Medulla oblongata (tissue), 1 donor: ENCODE data around the gene CYB561D2.
"Not testable (repeated sequence)": the region's sequence is repeated elsewhere in the genome, so short reads cannot be mapped to it uniquely, and the experiment has no call there.

Experiments
- DNase-seq: peaks from one replicate; pipeline ENCODE4 v3.0.0-alpha.2; 2015; ENCODE audit errors: extremely low spot score

The CYB561D2 gene, protein sequence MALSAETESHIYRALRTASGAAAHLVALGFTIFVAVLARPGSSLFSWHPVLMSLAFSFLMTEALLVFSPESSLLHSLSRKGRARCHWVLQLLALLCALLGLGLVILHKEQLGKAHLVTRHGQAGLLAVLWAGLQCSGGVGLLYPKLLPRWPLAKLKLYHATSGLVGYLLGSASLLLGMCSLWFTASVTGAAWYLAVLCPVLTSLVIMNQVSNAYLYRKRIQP

DNA sequence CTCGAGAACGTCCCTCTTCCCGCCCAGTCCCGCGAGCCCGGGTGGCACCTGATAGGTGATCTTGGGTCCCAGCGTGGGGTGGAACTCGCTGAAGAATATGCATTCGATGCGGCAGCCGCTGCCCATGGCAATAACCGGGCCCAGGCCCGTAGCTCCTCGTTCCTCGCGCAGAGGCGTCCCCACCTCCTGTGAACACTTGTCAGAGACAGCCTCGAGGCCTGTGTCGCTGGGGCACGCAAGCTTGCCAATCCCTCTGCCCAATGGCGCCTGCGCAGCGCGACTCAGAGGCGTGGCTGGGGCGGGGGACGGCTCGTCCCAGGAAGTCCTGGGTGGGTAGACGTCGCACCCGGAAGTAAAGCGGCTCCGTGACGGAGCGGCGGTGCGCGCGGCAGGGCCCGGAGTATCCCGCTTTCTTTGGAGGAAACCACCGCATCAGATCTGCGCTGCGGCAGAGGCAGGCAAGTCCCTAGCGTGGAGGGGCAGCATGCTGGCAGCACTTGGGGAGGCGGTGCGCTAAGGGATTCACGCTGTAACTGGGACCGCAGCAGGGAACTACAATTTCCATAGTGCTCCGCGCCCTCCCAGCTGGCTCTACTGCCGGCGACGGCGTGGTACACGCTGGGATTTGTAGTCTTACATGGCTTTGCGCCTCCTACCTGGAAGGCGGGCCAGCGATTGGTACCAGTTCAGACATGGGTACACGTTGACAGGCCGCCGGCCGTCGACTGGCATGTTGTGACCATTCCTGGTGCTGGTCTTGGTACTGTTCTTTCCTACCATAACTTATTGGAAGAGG lies at the start of gene CYB561D2, which contains the start of gene NPRL2:
Gene CYB561D2, plus strand, starts transcription at position 336 of the 796 bp plus-strand sequence. CDS start 572 bp downstream, outside the sequence.
Gene NPRL2, minus strand, starts transcription at position 249 of the 796 bp plus-strand sequence. Its CDS starts 123 bp downstream, at position 126.
- DNase-seq: peak; percentile 98

DNA sequence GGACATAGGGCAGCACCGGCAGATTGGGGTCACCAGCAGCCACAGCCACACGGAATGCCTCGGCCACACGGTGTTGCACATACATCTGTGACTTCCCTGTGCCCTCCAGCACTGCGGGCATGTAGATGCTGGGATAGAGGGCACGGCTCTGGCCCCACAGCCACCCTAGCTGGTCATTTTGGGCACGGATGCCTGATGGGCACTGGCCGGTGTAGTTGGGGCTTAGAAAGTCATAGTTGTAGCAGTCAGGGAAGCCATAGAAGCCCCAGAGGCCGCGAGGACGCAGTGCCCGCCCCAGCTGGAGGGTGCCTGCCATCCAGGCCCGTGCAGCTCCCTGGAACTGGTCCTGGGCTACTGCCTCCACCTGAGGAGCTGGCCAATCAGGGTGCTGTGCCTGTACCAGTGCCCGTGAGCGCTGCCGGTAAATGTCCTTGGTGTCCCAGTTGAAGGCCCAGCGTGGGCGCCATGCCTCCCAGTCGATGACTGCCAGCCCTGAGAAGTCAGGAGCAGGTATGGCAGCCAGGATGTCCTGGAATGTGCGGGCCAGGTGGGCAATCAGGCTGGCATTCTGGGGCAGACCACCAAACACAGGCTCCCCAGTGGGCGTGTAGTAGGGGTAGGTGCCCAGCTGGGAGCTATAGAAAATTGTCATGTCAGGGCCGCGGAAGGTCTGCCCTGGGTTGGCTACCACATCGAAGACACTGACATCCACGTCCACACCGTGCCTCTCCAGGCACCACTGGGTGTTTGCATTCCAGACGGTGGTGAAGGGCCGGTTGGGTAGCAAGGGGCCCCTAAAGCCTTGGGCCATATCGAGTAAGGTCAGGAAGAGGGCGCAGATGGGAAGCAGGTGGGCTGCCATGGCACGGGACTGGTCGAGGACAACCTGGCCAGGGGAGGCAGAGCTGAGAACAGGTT lies 48.3 kb upstream of the CYB561D2 start:
- DNase-seq: no peak

DNA sequence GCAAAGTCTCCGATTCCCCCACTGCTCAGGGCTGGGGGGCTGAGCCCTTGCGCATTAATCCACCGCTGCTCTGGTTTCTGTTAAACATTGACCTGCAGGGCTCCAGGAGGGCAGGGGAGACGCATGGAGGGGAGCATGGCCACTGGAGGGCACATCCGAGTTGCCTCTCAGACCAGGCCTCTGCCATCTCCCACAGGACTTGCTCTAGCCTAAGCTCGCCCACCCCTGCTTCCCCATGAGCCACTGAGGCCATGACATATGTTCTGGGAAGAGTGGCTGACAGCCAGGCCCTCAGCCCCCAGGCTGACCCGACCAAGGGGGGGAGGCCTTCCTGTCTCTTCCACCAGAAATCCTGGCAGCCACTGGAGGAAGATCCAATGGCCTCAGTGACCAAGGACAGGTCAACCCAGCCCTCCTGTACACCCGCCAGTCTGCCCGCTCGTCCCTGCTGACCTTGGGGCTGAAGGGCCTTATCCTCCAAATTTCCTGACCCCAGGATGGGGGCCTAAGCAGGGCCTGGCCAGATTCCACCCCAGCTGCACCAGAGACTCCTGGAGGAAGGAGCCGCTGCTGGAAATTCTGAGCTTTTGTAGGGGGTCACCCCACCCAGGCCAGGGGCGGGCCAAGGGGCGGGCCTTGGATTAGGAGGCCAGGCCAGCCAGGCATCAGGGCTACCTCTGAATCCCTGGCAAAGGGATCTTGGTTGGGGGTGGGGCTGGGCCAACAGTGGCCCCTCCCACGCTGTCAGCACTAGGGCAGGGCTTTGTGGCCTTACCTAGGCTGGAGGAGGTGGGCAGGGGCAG lies 47.4 kb upstream of the CYB561D2 start, which contains the start of gene HYAL1:
Gene HYAL1, minus strand, starts transcription at position 562 of the 803 bp plus-strand sequence. CDS start 618 bp downstream, outside the sequence.
- DNase-seq: no peak

DNA sequence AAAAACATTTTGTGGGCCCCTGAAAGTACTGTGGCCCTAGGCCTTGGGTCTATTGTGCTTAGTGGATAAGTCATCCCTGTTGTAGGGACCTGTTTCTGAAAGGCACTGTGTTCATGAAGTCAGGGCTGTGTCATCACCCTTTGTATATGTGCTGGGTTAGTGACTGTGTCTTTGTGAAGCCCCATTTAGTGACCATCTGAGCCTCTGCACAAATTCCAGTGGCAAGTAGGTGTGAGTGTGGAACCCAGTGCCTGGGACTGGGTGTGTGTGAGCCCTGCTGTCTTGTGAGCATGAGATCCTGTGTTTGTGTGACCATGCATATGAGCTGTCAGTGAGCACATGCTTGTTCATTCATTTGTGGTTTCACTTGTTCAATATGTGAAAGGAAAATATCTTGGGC lies 46.1 kb upstream of the CYB561D2 start:
- no peak for DNase-seq

DNA sequence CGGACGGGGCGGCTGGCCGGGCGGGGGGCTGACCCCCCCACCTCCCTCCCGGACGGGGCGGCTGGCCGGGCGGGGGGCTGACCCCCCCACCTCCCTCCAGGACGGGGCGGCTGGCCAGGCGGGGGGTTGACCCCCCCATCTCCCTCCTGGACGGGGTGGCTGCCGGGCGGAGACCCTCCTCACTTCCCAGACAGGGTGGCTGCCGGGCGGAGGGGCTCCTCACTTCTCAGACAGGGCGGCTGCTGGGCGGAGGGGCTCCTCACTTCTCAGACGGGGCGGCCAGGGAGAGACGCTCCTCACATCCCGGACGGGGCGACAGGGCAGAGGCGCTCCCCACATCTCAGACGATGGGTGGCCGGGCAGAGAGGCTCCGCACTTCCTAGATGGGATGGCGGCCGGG lies 38.6 kb upstream of the CYB561D2 start:
- not testable (repeated sequence) for DNase-seq

DNA sequence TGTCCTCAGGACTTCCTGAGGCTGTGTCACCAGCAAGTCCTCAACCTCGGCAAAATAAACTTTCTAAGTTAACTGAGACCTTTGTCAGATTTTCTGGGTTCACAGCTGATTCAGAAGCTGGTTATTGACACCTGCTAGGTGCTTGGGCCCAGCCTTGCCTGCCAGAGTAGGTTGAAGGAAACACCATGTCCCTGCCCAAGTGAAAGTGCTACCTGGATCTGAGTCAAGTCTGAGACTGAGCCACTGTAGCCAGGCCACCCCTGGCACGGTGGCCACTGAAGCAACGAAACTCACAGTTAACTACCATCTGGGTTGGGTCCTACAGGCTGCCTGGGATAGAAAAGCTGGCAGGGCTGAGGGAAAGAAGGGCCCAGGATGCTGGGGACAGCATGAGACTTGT lies 36.3 kb upstream of the CYB561D2 start:
- DNase-seq: no peak

DNA sequence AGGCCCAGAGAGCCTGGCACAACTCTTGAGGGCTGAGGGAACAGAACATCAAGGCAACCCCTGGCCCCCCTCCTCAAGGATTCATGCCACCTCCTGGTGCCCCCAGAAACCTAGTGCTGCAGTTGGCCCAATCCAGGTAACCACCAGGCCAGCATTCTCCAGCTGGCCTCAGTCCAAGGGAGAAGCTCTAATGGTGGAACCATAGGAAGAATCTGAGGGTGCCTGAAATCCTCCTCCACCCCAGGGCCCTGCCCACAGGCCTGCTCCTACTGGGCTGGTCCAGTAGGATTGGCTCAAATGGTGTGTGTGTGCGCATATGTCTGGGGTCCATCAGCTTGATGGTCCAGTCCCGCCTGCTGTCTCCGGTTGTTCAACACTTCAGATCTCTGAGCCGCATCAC lies 35.8 kb upstream of the CYB561D2 start:
- DNase-seq: no peak

DNA sequence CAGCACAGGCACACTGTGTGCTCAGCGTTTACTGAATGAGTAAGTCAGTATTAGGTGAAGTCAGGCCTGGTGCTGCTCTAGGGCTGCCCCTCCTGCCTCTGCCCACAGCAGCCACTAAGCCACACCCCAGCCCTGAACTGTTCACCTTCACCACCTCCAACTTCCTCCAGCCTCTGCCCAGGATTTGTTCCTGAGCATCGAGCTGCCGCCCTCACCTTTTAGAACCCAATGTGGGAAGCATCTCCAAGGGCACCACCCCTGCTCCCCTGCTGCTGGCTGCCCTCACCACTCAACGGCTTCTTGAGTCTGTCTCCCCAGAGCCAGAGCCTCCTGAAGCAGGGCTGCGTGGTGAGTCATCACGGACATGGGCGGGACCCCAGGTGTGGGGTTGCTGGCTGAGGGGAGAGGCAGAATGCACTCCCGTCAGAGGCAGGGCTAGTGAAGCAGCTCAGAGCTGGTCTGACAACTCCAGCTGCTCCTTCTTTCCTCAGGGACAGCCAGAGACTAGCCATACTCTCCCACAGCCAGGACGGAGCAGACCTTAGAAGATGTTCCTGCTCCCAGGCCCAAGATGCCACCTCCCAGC lies 33.9 kb upstream of the CYB561D2 start:
- DNase-seq: no peak

DNA sequence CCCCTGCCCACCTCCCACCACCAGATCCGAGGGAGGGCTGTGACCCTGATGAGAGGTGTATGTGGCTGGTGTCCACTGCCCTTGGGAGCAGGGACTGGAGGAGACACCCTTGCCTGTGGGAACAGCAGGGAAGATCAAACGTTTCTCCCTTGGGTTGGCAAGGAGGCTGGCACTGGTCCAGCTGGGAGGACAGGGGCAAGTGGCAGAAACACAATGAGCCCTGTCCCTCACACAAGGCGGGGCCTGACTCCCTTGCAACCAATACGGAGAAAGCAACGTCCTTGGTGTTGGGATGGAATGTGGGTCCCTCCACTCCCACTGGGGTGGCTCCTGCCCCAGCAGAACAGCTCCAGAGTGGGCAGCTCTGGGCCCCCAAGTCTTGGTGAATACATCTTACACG lies 33.4 kb upstream of the CYB561D2 start:
- DNase-seq: no peak

DNA sequence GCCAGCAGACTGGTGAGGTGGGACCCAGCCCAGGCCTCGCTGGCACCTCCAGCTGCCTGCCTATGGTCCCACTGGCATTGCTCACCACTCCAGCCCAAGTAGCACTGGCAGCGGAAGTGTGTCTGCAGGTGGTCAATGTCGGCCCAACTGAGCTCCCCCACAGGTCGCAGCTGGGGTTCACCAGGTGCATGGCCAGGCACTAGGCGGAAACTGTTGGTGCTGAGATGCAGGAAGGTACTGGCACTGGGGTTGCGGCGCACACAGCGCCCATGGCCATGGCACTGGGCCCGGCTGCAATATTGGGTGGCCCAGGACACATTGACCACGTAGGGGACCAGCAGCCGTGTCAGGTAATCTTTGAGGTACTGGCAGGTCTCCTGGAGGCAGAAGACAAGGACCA lies 32.5 kb upstream of the CYB561D2 start:
- no peak for DNase-seq

DNA sequence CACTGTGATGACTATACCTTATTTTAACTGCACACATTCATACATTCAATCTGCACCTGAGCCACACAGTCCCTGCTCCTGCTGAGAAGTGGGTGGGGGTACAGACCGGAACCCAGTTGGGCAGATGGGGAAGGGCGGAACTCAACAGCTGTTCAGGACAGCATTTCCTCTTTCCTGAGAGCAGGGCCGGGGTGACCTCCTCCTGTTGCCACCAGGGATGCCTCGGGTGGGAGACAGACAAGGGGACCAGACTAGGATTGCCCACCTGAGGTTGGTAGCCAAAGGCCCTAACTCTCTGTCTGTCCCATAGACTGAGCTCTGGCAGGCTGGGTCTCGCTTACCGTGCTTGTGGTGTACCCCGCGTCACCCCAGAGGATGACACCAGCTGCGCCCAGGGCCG lies 32.0 kb upstream of the CYB561D2 start:
- DNase-seq: no peak

DNA sequence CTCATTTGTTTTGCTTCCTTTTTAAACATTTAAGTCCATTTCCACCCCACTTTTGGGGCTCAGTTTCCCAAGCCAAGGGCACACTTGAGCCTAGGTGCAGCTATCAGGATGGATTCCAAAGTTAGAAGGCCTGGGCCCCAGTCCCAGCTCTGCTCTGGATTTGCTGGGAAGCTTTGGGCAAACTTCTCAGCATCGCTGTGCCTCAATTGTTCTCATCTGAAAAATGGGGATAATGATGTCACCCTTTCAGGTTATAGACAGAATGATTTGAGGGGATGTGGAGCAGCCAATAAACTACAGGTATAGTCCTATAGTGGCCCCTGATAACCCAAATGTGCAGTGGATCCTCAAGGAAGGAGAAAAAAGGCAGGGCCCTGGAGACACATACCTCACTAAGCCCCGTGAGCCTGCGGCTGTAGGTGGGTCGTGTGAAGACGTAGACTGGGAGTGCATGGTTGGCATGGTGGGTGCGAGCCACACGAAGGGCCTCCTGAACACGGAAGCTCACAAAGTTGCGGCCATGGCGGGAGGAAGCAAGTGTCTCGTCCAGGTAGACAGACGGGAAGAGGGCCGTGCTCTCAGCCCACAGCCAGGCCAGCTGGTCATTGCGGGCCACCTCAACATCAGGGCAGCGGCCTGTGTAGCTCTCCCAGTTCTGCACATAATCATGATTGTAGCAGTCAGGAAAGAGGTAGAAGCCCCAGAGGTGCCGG lies 31.3 kb upstream of the CYB561D2 start:
- DNase-seq: no peak

DNA sequence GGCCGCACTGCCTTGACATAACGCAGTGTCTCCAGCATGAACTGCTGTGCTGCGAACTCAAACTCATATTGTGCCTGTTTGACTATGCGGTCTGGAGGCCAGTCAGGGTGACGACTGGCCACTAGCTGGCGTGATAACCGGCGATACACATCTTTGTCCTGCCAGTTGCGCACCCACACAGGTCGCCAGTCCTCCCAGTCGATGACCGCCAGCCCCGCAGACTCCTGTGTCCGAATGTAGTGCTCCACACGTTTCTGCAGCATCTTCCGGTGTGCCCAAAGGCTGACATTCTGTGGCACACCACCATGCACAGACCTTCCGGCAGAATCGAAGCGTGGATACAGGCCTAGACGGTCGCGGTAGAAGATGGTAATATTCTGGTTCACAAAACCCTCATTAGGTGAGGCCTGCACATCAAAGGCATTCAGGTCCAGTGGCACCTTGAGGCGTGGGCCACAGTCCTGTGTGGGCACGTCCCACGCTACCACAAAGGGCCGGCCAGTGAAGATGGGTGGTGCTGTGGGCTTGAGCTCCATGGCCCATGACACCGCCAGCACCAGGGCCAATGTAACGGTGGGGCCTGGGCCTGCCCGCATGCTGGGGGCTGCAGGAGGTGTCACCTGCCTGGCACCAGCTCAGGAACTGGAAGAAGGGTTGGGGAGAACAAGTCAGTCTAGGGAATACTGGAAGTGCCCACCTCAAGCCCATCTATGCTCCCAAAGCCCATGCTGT lies 30.6 kb upstream of the CYB561D2 start:
- DNase-seq: no peak

DNA sequence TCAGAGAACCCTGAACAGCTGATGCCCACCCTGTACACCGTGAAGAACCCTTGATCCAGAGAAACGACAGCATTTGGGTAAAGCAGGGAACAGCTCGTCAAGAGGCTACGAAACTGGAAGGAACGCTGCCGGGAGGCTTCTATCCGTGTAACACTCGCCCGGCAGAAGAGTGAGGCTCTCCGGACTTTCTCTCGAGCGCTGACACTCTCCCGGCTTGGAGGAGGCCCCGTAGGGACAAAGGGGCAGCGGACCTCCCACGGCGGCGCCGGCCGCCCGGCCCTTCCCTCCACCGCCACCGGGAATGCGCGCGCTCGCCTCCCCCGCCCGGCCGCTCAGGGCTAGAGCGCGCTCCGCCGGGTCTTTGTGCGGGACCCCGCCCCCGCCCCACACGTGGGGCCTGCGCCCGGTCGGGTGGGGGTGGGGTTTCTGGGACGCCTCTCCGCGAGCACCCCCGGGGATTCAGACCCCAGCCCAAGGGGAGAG lies 29.8 kb upstream of the CYB561D2 start:
- DNase-seq: peak; percentile 92

DNA sequence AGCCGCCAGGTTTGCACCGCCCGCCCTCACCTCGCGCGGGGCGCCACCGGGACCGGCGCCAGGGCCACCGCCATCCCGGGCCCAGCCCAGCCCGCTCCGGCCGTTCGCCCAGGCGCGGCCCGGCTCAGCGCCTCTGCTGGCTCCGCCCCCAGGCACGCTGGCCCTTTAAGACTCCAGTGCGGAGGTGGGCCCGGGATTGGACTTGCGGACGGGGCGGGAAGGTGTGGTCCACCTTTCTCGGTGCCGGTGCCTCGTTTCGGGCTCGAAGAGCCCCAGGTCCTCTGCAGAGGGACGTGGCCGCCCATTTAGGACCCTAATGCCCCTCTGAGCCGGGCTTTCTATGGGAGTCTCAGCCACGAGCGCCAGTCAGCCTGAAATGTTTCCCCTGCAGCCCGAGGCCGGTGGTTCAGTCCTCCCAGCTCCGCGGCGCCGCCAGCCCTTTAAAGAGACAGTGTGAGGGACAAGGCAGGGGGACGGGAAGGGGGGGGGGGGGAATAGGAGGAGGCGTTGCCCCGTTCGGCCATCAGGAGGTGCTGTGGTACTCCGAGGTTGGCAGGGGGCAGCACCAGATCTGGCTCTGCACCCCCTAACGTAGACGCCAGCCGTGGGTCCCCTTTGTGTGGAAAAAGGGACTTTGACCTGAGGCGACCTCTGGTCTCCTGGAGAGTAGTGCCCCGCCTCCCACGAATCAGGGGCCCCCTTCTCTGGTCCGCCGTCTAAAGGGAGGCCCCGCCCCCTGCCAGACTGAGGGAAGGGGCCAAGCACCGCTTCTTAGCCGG lies 29.1 kb upstream of the CYB561D2 start:
- peak; percentile 90 for DNase-seq

DNA sequence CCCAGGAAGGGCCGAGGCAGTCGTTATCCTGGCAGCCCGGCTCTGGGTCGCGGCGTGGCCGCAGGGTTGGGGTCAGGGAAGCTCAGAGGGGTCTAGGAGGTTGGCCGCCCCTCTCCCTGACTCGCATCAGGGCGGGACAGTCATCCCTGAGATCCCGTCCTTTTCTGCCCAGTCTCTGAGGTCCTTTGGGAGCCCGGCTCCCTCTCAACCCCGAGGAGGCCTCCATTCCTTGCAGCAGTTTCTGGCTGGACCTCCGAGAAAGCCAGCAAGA lies 28.6 kb upstream of the CYB561D2 start:
- DNase-seq: no peak

DNA sequence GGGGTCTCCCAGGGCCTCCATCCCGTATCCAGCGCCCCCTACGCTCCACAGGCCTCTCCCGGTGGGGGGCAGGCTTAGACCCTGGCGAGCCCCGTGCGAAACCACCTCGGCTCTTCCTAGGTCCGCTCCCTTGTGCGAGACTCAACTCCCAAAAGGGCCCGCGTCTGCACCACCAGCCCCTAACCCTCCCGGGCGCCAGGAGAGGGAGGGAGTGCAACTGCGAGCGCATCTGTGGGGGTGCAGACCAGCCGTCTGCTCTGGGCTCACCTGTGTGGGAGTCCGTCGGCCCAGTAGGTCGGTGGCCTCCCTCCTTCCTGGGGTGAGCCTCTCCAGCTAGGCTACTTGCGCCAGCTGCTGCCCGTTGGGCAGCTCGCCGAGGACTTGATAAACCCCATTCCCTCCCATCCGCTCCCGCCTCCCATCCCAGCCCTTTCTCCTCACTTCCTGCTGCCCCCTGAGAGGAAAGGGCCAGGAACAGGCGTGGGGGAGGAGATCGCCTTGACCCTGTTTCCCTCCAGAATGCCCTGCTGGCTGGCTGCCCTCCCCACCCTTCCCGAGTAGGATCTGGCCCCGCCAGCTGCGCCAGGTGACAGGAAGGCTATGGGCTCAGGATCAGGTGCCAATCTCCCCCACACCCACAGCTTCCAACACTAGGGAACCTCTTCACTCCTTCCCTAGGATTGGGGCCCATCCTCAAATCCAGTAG lies 28.1 kb upstream of the CYB561D2 start, which contains the start of gene HYAL2:
Gene HYAL2, minus strand, starts transcription at position 360 of the 706 bp plus-strand sequence. CDS start 2,256 bp downstream, outside the sequence.
- DNase-seq: no peak

DNA sequence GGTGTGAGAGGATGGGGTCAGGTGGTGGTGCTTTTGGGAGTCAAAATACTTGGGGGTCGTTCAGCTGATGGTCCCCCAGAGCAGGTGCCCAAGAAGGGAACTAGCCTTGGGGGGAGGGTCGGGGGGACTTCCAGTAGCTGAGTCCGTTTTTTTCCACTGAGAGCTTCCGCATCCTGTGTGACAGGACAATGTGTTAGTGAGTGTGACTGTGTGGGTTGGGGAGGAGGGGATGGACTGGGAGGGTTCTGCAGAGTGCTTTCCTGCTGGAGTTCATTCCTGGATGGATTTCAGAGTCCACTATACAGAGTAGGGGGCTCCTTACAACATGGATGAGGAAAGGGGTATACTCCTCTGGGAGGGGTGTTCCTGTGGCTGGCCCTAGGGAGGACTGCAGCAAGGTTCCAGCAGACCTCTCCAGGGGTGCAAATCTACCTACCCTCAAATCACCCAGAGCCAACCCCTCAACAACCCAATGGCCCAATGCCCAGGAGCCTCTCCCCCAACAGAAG lies 27.5 kb upstream of the CYB561D2 start:
- DNase-seq: no peak
